ENCODE results near the gene KIF1B. TPM values are rescaled to one million over a fixed set of nuclear protein-coding genes. Genes with fewer than 3 reads are reported as not detected.

KIF1B gene
- total and polyA plus RNA-seq, 9 of the 15 experiments (the other 6 are each of a cell fraction or from before 2014, with no cell fraction given), result 2.8 to 19.8 (median 11.9) TPM

- TF ChIP-seq, protein P1, sequence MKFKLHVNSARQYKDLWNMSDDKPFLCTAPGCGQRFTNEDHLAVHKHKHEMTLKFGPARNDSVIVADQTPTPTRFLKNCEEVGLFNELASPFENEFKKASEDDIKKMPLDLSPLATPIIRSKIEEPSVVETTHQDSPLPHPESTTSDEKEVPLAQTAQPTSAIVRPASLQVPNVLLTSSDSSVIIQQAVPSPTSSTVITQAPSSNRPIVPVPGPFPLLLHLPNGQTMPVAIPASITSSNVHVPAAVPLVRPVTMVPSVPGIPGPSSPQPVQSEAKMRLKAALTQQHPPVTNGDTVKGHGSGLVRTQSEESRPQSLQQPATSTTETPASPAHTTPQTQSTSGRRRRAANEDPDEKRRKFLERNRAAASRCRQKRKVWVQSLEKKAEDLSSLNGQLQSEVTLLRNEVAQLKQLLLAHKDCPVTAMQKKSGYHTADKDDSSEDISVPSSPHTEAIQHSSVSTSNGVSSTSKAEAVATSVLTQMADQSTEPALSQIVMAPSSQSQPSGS (CRISPR knock-in tag; IDR thresholded peaks at IDR 0.05), result no peak
- TF ChIP-seq SMAD2 (IDR thresholded peaks at IDR 0.05; ENCODE audit: low read depth, low read length), result no peak
- no peak for TF ChIP-seq SMAD1 (IDR thresholded peaks at IDR 0.05; ENCODE audit: low read depth, low read length, partially characterized antibody)
- TF ChIP-seq ZNF780A (CRISPR knock-in tag; IDR thresholded peaks at IDR 0.05), result no peak
- peak; percentile 94 for TF ChIP-seq SP1 (CRISPR knock-in tag; IDR thresholded peaks at IDR 0.05)
- TF ChIP-seq, protein P2, sequence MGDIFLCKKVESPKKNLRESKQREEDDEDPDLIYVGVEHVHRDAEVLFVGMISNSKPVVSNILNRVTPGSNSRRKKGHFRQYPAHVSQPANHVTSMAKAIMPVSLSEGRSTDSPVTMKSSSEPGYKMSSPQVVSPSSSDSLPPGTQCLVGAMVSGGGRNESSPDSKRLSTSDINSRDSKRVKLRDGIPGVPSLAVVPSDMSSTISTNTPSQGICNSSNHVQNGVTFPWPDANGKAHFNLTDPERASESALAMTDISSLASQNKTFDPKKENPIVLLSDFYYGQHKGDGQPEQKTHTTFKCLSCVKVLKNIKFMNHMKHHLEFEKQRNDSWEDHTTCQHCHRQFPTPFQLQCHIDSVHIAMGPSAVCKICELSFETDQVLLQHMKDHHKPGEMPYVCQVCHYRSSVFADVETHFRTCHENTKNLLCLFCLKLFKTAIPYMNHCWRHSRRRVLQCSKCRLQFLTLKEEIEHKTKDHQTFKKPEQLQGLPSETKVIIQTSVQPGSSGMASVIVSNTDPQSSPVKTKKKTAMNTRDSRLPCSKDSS (IDR thresholded peaks at IDR 0.05; ENCODE audit: low read depth, partially characterized antibody), result no peak
- TF ChIP-seq, protein P3, sequence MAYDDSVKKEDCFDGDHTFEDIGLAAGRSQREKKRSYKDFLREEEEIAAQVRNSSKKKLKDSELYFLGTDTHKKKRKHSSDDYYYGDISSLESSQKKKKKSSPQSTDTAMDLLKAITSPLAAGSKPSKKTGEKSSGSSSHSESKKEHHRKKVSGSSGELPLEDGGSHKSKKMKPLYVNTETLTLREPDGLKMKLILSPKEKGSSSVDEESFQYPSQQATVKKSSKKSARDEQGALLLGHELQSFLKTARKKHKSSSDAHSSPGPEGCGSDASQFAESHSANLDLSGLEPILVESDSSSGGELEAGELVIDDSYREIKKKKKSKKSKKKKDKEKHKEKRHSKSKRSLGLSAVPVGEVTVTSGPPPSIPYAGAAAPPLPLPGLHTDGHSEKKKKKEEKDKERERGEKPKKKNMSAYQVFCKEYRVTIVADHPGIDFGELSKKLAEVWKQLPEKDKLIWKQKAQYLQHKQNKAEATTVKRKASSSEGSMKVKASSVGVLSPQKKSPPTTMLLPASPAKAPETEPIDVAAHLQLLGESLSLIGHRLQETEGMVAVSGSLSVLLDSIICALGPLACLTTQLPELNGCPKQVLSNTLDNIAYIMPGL (CRISPR knock-in tag; IDR thresholded peaks at IDR 0.05), result peak; percentile 93
- TF ChIP-seq HNRNPL (IDR thresholded peaks at IDR 0.05; ENCODE audit: low read depth, low read length), result no peak
- no peak for TF ChIP-seq PATZ1 (CRISPR knock-in tag; IDR thresholded peaks at IDR 0.05; ENCODE audit: borderline replicate concordance)
- no peak for TF ChIP-seq PCBP2 (IDR thresholded peaks at IDR 0.05; ENCODE audit: low read depth, low read length, poor library complexity, severe bottlenecking)
- no peak for TF ChIP-seq ZNF699 (CRISPR knock-in tag; IDR thresholded peaks at IDR 0.05; ENCODE audit: insufficient replicate concordance)
- peak; percentile 84 for TF ChIP-seq NR1H2 (CRISPR knock-in tag; IDR thresholded peaks at IDR 0.05)
- peak; percentile 63 for TF ChIP-seq OTX1 (CRISPR knock-in tag; IDR thresholded peaks at IDR 0.05)
- TF ChIP-seq GATA2 (CRISPR knock-in tag; IDR thresholded peaks at IDR 0.05), result no peak
- 0 out of 2 replicates have a peak, but pooled peaks have one; percentile 32 for TF ChIP-seq FOSL1 (tag; conservative IDR thresholded peaks at IDR 0.05)
- no peak for TF ChIP-seq ZNF57 (CRISPR knock-in tag; IDR thresholded peaks at IDR 0.05)
- TF ChIP-seq SMARCC2 (IDR thresholded peaks at IDR 0.05; ENCODE audit: low read depth), result no peak
These were observed 220.1 kb downstream of the KIF1B start, which contains the start of gene CENPS (continued) for GRCh38 chr1:10430216-10431069.
